Measurements from ENCODE around the gene UTP4. TPM values are rescaled to one million over a fixed set of nuclear protein-coding genes. Genes with fewer than 3 reads are reported as not detected.

The UTP4 gene
- total RNA-seq, result 25.6 and 31.5 TPM in 2 replicates

DNA sequence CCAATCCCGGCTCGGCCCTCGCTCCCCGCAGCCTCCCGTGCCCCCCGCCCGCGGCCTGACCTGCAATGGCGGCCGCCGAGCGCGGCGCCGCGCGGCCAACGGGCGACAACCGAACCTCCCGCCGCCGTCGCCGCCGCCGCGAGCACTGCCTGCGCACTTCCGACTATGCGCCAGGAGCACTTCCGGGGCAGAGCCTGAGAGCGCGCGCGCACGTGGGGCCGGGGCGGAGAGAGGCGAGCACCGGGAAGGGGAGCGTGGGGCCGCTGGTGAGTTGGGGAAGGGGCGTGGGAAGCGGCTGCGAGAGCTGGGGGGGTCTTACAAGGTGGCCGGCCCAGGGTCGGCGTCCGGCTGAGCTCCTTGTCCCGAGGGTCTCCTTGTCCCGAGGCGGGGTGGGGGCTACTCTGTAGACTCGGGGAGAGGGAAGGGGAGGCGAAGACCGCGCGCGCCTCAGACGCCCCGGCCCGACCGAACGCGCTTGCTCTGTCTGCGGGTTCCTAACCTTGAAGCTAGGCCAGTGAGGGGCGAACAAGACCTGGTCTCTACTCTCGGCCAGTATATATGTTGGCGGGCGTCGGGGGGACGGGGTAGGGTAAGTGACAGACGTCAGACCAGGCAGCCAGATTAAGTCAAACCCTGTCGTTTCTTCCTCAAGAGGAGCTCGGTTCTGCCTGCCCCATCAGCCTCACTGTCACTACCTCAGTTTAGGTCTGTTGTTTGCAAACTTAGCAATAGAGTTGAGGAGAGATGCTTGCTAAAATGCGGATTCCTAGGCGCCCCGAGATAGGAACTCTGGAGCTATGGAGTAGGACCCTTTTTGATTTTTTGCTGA is at the start of gene UTP4, which contains the start of gene CHTF8:
TSS of gene UTP4 (plus strand) at position 226 of the 829 bp plus-strand sequence. CDS start 811 bp downstream, outside the sequence.
TSS of gene CHTF8 (minus strand) at position 165 of the 829 bp plus-strand sequence. CDS start 11,130 bp downstream, outside the sequence.
- DNase-seq (ENCODE audit: extremely low read depth, low read depth, low spot score), result no peak

DNA sequence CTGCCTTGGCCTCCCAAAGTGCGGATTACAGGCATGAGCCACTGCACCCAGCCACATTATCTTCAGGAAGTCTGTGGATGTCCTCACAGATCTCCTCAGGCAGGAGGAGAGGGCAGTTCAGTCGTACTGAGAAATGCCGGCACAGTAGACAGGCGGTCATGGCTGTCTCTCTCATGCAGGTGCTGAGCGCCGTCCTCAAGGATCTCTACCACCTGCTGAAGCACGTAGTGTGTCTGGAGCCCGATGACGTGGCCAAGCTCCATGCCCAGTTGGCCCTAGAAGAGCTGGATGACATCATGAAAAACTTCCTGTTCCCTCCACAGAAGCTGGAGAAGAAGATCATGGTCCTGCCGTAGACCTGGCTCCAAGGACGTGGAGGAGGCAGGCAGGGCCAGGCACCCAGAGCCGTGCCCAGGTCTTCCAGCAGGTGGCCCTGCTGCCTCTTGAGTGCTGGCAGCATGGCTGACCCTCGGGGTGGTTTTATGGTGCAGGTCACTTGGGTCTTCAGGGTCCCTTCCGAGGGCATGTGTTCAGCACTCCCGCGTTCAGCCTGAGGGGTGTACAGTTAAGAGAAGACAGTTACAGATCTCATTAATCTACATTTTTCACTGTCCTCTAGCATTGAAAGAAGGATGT is 49.0 kb upstream of the UTP4 start:
- DNase-seq (ENCODE audit: extremely low read depth, low read depth, low spot score), result no peak

DNA sequence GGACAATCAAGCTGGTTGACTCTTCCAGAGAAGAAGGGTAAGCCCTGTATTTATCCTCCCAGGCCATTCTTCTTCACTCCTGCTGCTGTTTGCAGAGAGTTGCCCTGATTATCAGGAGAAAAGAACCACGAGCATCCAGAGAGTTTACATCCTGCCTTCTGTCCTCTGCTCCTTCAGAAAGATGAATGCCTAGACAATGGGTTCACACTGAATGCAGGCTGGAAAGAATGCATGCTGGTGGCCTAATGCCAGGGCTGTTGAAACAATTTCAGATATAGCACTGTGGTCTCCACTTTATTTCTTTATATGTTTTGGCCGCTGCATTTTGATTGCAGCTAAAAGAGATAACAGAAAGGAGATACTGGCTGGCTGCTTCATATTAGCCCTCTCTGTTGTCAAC is 48.2 kb upstream of the UTP4 start:
- no peak for DNase-seq (ENCODE audit: extremely low read depth, low read depth, low spot score)

DNA sequence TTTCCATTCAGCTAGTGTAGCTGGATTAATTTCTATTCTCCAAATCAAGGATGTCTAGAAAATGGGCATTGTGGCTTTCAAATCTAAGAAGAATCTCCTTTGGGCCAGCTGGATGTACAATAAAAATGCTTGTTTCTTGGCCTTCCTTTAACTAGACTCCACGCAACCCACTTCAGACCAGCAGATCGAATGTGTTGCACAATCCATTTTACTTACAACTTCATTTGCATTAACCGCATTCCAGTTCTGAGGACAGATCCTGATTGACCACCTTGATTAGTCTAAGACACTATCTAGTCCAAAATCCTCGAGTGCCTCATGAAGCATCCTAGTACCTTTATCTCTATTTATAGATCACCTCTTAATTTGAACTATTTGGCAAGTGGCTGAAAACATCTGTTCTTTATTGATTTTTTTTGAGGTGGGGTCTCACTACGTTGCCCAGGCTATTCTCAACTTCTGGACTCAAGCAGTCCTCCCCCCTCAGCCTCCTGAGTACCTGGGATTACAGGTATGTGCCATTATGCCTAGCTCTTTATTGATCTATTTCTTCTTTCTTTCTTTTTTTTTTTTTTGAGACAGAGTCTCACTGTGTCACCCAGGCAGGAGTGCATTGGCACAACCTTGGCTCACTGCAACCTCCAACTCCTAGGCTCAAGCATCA is 47.3 kb upstream of the UTP4 start:
- no peak for DNase-seq (ENCODE audit: extremely low read depth, low read depth, low spot score)

DNA sequence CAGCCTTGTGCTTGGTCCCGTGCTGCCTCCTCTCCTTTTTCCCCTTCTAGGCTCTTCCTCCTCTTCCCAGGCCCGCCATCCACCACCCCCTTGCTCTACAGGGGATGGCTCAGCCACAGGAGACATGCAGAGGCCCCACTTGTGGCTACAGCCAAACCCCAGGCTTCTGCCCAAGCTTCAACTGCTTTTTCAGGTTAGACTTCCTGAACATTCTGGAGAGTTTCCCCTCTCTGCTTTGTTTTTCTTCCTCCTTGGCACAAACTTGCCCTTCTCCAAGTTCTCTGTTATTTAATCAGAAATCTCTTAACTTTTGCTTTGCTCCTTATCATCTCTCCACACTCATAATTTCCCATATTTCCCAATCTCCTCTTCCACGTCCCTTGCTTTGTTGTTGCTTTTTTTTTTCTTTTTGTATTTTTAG is 45.3 kb upstream of the UTP4 start:
- DNase-seq (ENCODE audit: extremely low read depth, low read depth, low spot score), result no peak

DNA sequence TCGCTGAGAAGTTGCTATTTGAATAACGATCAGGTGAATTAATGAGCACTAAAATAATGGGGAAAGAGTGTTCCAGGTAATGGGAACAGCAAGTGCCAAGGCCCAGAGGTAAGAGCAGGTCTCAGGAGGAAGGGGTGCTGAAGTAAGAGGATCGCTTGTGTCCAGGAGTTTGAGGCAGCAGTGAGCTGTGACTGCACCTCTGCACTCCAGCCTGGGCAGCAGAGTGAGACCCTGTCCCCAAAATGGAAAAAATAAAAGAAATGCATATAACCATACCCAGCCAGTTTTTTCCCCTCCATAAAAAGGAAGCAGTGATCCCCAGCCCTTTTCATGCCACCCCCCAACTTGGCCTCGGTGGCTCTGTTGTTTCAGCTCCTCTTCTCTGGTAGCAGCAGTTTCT is 43.8 kb upstream of the UTP4 start:
- DNase-seq (ENCODE audit: extremely low read depth, low read depth, low spot score), result no peak

DNA sequence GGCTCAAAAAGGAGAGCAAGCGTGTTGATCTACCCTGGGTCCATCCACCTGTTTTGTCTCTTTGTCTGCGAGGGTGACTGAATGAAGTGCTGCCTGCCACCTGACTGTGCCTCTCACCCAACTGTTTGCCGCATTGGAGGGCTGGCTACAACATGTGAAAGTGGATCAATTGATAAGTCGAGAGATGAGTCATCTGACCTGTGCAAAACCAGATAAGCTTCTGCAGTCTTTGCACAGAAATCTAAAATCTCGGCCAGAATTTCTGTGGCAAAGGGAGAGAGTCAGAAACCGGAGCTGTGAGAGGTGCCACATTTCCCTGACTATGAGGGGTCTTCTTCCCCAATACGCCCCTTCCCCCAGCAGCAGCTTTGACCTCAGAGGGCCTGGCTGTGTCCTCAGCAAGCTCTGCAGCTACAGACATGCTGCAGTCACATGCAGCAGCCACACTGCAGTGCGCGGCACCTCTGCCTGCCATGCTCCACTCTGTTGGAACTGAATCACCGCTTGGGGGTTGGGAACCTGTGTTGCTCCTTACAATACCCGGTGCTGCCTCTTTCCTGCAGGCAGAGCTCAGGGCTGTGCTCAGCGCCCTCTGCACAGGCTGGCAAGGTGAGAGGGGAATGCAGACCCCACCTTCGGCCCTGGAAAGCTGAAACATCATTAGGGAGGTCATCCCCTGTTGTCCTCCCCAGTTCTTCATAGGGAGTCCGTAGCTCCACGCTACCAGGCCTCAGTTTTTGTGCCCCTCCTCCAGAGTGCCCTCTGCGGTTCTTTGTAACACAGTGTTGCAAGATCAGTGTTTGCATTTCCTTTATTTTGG is 43.1 kb upstream of the UTP4 start:
- no peak for DNase-seq (ENCODE audit: extremely low read depth, low read depth, low spot score)

DNA sequence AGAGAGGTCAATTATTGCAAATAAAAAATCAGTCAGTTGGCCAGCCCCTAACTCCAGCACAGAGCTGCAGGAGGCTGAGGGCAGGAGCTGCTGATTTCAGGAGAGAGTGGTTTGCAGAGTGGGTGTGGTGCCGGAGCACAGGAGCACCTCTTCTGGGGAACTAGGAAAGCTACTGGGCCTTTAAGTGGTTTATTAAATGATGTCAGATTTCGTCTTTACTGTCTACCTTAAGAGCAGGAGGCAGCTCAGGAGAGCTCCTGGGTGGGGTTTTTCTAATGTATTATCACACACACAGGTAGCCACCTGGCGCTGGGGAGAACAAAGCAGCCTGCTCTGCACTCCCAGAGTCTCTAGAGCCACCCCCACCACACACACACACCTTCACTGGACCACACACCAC is 38.5 kb upstream of the UTP4 start:
- no peak for DNase-seq (ENCODE audit: extremely low read depth, low read depth, low spot score)

DNA sequence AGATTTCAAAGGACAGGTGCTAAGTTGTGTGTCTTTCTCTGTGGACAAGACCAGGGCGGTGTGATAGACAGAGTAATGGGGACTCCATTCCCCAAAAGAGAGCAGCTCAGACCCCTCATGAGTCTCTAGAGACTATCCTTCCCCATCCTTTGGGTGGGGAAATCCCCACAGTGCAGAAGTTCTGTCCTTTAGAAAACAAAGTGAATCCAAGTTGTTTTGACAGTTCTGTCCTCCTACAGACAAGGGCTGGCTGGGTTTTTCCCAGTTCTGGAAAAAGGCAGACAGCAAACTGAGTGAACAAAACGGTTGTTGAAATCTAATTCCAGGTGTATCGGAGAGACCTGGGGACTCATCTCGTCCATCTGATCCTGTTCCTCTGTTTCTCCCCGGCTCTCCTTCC is 37.9 kb upstream of the UTP4 start:
- no peak for DNase-seq (ENCODE audit: extremely low read depth, low read depth, low spot score)

DNA sequence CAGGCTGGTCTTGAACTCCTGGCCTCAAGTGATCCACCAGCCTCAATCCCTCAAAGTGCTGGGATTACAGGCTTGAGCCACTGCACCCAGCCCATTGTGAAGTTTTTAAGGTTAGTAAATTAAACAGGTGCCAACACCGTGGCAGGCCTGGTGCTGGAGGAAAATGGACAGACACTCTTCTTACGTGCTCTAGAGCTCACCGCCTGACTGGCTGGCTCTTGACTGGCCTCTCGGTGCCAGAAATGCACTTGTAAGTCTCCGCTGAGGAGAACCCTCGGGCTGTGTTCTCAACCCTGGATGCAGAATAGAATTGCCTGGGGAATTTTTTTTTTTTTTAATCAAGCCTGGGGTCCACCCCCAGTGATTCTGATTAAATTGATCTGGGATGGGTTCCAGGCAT is 37.3 kb upstream of the UTP4 start:
- DNase-seq (ENCODE audit: extremely low read depth, low read depth, low spot score), result no peak

DNA sequence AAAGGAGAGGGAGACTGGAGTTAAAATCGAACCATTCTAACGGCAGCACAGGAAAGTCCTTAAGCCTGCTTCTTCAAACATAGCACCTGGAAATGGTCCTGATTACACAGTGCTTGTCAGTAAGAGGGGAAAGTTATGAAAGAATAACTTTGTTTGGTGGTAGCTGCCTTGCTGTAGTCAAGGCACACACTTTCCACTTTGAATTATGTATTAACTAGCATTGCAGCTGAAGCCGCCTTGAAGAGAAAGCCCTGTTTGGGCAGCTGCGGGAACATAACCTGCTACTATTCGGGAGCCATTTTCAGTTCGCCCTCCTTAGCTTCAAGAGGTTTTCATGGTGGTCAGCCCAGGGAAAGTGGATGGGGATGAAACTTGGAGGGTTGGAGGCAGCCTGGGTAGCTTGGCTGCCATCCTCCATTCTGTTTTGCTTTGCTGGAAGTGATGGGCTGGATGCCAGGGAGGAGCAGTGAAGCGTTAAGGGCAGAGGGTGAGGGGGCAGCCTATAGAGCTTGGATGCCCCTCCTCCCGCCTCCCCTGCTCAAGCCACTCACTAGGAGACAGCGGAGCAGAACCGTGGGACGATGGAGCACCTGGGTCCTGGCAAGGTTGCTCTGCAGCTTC is 32.3 kb upstream of the UTP4 start:
- no peak for DNase-seq (ENCODE audit: extremely low read depth, low read depth, low spot score)

DNA sequence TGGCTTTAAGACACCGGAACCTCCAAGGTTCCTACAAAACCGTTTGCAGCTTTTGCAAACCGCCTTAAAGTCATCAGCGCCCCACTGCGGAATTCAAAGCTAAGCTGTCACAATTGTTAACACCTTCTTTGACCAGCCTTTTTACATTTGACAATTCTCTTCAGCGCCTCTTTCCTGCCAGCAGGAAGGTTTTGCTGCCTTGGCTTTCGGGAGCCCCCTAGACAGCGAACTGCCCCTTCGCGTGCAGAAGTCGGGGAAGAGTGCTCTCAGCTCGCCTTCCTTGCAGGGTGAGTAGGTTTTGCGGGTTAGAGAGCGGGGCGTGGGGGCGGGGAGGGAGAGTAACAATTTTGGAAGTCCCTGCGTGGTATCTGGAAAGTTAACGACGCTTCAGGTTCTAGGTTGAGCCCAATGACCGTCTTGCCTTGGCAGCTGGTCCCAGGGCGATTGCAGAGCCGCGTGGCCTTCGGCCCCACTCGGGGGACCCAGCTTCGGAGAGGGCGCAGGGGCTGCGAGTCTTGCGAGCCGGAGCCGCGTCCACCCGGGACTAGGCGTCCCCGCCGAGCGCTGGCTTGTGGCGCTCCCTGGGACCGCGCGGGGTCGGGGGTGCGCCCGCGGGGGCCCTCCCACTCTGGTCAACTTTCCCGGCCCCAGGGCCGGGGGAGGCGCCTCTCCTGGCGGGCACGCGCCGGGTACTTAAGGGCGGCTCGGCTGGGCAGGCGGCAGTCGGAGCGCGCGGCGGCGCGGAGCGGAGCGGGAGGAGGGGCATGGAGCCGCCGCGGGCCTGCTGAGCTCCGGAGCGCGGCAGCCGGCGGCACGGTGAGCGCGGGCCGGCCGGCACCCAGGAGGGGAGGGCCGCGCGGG is 26.7 kb upstream of the UTP4 start, which contains the start of gene HAS3:
TSS of gene HAS3 (plus strand) at position 153 of the 861 bp plus-strand sequence. CDS start 3,743 bp downstream, outside the sequence.
- no peak for DNase-seq (ENCODE audit: extremely low read depth, low read depth, low spot score)

DNA sequence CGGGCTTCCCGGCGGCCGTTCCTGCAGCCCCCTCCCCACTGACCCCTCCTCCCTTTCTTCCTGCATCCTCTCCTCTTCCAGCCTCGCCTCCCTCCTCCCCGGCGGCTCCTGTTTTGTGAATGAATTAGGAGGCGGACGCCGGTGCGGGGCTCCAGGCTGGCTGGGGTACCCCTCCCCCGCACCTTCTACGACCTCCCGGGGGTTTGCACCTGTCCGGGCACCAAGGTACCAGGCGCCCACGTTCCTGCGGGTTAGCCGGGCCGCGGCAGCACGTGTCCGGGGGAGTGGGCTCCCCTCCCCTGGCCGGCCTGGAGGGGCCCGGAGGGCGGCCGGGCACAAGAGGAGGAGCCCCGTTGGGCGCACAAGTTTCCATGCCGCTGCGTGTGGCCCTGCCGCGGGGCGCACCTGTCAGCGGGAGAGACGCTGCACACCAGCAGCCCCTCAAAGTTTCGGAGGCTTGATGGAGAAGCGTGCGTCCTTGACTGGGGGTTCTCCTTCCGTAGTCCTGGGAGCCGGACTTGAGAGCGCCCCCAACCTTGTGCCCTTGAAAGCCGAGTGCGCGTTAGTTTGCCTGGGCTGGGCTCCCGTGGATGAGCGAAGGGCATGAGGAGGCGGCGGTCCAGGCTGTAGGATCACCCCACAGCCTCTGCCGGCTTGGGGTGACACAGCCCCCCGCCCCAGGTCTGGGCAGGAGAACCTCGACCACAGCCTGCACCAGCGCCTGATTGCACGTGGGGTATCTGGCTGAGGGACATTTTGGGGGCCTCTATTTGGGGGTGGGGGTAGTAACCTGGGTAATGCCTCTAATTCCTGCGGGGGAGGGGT is 25.7 kb upstream of the UTP4 start:
- no peak for DNase-seq (ENCODE audit: extremely low read depth, low read depth, low spot score)

DNA sequence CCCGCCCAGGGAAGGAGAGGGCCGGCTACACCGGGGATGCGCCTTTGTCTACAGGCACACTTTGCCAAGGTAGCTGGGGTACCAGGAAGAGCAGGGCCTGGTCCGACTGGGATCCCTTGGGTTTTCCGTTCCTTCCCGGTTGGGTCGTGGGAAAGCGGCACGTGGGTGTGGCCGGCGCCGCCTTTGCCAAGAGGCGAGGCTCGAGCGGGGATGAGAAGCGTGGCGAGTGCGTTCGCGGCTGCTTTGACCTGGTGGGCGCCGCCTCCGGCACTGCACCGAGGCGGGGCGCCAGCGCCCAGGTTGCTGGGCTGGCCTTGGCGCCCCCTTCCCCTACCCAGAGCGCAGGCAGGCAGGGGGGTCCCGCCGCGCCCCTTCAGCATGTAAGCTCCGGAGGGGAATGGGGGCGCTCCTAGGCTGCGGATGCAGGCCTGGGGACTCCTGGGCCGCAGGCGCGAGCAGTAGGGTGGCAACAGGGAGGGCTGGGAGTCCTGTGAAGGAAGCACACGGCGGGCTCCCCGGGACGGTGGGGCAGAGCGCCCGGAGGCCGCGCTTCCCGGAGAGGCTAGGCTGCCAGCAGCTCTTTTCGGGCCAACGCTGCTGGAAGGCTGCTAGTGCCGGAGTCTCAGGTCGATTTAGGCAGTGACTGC is 25.0 kb upstream of the UTP4 start:
- no peak for DNase-seq (ENCODE audit: extremely low read depth, low read depth, low spot score)

DNA sequence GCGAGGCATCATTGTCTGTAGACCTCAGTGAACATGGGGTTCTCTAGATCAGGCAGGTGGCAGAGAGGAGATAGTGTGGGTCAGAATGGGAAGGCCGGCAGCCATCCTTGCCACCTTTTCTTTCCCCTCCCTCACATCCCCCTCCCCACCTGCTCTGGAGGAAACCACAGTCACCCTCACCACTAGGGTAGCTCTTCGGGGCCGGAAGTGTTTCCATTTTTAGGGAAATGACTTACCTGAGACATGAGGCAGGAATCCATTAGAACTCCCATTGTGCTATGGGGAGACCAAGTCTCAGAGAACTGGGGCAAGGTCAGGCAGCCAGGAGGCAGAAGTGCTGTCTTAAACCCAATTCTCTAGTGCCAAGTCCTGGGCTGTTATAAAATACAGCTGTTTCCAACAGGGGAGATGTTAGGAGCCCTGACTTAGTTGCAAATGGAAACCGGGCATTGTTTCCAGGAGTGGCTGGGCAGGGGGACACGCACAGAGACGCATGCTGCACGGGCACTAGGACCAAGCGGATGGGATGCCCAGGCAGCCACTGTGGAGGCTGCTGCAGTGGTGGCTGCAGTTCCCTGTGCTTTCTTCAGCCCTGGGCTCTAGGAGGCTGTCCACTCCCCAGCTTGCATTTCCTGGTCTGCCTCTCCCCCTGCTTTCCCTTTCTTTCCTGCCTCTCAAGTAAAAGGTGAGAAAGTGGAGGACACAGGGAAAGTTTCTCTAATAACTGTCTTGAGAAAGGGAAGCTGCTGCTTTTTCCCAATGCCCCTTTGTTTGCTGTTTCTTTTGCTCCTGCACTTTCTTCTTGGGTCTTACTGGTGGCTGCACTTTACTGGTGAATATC is 24.2 kb upstream of the UTP4 start:
- DNase-seq (ENCODE audit: extremely low read depth, low read depth, low spot score), result no peak

DNA sequence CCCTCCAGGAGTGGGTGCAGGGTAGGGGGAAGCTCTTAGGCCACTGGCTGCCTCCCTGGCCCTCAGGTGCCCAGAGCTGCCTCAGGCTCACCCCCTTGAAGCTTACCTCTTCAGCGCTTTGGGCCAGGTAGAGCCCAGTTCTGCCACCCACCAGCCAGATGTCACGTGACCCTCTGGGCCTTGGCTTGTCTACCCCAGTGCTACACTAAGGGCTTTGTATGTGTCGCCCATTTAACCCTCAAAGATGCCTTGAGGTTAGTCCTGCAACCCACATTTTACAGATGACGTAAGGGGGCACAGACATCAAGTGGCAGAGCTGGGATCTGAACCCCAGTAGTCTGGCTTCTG is 23.6 kb upstream of the UTP4 start:
- DNase-seq (ENCODE audit: extremely low read depth, low read depth, low spot score), result no peak
